Anterior cingulate cortex (tissue), 58 donors: Measurements from ENCODE around the gene CFAP54.

Source experiments
- DNase-seq, 58 donors: peaks; one replicate each; lab custom pipeline; 2025; lab: John Stamatoyannopoulos, UW

The CFAP54 gene

DNA sequence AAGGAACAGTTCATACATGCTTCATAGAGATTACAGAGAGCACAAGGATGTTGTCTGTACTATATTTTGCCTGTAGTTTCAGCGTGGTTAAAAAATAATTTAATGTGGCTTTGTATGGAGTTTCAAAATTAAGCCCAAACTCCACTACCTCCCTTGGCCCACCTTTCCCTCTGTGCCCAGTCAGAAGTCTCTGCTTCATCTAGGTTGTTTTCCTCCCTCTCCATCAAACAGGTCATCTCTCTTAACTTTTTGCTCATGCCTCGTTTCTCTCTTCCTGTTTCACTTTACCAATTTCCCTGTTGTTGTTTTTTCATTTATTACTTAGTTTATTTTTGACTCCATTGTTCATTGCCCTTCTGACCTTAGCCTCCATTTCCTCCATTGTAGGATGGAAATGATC is 322.8 kb downstream of the CFAP54 start:
- DNase-seq, result no peak

DNA sequence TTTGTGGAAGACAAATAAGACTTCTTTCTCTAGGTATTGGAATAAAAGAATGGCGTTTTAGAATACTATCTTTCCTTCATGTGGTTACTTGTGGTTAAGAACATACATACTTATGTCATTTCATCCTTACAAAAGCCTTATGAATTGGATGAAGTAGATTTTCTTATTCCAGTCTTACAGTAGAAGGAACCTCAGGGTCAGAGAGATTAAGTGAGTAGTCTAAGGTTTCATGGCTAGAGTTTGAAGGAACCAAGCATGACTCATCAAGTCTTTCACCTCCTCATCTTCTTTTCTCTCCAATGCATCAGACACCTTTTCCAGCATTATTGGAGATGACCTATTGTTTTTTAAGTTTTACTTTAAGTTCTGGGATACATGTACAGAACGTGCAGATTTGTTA is 324.8 kb downstream of the CFAP54 start:
- DNase-seq, result no peak

DNA sequence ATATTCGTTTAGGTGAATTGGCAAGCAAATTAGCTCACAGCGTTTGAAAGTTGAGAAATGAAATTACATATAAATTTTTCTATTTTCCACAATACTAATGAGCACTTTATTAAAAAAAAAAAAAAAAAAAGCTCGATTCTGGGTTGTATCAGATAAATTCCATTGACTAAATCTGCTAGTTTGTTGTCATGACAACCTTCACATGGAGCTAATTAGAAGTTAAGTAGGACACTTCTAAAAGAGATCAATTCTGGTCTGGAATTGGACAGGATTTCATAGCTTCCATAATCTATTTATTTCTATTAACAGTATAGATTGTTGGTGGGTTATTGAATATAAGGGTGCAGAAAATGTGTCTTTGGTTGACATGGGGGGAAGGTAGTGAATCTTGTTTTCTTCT is 332.2 kb downstream of the CFAP54 start:
- no peak for DNase-seq

DNA sequence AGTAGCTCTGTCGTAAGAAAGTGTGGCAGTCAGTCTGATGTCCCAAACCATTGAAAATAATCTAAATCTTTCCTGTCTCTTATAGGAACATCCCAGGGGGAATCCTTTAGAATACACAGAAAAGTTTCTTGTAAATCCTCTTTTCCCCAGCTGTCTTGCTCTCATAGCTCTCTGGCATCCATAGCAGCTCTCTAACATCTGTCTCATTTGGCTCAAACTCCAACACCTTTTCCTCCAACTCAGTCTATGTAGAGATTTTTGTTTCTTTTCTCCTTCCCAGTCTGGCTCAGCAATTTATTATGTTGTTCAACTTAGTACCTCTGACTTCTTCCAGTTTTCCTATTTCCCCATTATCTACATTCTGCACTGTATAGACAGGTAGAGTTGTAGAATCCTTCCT is 333.3 kb downstream of the CFAP54 start:
- DNase-seq, result no peak

DNA sequence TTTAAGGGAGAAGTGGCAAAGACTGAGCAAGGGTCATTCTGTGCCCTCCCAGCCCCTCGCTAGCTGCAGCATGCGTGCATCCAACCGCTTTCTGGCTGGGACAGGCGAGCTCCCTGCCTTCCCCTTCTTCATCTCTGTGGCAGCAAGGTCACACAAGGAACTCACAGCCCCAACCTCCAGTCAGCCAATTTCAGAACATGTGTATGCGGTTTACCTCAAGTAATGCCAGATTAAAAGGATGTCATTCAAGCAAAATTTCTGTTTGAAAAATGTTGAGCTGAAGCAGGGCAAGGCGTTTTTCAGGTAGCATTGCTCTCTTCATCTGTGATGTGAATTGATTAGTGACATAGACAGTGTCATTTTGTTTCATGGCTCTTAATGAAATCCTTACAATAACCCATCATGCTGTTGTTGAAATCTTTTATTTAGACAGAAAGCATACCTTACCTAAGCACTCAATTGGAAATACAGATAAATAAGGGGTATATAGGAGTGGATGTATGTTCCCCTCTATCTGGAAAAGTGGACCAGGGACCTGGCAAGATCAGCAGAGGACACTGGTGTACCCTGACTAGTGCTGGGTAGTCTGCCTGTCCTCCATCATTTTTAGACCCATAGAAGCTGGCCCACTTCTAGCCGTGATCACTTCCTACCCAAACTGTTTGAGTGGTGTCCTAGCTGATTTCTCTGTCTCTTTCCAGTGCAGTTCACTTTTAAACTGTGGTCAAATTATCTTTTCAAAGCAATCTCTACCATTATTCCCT is 334.9 kb downstream of the CFAP54 start:
- DNase-seq, result no peak

DNA sequence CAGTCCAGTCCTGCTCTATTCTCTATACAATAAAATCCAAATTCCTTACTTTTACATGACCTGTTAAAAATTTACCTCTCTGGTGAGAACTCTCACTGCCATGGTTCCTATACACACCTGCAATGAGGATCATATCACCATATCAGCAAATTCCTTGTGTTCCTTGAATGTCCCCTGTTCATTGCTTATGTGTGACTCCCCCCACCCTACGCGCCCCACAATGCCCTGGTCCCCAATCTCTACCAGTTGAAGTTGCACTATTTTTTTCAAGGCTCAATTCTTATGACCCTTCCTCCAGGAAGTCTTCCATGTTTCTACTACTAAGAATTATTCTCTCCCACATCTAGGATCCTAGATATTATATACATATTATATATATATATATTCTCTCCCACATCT is 335.5 kb downstream of the CFAP54 start:
- DNase-seq, result no peak

DNA sequence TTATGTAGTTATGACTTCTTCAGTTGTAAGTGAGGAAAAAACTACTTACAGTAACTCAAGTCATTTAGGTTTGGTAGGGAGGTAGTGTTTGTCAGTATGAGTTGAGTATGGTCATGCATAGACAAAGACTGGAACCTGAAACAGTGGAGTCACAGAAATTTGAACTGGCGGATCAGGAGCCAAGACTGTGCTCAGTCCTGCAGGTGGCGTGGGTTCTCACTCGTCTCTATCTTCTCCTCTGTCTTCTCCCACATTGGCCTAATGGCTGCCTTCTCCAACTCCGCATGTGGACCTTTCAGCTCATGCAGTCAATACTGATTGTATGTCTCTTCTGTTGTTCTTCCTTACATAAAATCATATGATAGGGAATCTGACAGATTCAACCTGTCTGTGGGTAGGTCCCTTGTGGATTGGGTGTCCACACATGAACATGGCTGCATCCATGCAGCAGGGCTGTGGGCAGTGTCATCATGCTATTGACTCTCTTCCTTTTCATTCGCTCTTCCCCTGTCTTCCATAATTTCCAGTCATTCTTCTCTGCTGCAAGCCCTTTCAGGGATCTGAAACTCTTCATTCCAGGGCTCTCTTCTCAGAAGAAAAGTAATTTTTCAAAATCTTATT is 338.9 kb downstream of the CFAP54 start:
- no peak for DNase-seq

DNA sequence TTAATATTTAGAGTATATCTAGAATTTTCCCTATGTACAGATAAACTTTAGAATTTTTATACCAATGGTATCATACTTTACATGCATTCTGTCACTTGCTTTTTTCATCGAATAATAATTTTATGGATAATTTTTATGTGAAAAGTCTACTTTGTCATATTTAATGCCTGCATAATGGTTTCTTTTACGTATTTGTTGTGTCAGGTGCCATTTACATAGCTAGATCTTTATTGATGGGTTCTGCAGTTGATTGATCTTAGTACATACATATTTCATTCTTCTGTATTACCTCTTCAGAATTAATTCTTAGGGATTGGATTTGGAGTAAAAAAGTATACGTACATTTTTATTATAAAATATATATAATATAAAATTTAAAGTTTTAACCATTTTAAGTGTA is 340.0 kb downstream of the CFAP54 start:
- no peak for DNase-seq

DNA sequence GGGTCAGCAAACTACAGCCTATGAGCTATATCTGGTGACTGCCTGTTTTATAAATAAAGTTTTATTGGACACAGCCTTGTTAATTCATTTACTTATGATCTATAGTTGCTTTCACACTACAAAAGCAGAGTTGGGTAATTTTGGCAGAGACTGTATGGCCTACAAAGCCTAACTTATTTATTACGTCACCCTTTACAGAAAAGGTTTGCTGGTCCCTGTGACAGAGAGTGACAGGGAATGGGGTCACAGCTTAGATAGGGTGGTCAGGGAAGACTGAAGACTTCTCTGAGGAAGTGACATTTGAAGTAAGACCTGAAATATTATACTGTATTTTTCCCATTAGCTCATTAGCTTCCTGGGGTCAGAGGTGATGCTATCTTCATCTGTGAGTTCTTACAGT is 342.0 kb downstream of the CFAP54 start:
- no peak for DNase-seq

DNA sequence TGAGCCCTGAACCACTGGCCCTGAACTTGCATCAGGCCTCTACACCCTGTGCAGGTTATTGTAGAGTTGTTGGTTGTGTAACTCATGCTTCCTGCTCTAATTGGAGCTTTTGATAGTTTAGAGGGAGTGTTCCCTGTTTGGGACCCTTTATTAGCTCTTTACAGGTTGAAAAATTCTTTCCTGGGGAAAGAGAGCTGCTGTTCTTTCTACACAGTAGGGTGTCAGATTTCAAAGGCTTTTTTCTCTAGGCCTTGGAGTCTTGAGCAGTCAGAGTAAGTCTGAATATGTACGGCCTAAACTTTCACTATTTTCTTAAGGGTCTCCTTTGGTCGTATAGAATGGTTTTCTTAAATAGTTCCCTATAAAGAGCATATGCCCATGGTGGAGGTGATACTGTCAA is 356.9 kb downstream of the CFAP54 start:
- no peak for DNase-seq

DNA sequence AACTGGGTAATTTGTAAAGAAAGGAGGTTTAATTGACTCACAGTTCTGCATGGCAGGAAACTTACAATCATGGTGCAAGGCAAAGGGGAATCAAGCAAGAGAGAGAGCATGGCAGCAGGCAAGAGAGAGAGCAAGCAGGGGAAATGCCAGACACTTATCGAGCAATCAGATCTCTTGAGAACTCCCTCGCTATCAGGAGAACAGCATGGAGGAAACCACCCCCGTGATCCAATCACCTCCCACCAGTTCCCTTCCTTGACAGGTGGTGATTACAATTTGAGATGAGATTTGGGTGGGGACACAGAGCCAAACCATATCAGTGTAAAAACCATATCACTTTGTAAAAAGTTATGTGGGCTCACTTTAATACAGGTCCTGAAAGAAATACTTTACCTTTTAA is 361.3 kb downstream of the CFAP54 start:
- DNase-seq, result peak in 1 of 58 donors; percentile 11

DNA sequence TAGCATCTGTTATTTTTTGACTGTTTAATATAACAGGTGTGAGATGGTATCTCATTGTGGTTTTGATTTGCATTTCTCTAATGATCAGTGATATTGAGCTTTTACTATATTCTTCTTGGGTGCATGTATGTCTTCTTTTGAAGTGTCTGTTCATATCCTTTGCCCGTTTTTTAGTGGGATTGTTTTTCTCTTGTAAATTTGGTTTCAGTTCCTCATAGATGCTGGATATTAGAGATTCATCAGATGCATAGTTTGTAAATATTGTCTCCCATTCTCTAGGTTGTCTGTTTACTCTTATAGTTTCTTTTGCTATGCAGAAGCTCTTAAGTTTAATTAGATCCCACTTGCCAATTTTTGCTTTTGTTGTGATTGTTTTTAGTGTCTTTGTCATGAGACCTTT is 368.8 kb downstream of the CFAP54 start:
- no peak for DNase-seq

DNA sequence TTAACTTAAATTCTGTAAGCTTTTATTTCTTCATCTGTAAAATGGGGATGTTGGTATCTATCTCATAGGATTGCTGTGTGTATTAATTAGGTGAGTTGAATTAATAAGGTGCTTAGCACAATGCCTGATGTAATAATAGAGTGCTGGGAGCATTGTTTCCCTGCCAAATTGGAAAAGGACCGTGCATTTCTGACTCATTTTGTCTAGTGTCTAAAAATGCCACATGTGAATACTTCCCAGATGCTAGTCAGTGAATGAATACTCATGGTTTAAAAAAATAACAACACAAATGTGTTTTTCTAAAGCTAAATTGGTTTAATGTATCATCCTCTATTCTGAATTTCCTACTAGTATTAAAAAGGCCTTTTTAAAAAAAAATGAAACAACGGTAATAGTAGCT is 372.3 kb downstream of the CFAP54 start:
- DNase-seq, result no peak

DNA sequence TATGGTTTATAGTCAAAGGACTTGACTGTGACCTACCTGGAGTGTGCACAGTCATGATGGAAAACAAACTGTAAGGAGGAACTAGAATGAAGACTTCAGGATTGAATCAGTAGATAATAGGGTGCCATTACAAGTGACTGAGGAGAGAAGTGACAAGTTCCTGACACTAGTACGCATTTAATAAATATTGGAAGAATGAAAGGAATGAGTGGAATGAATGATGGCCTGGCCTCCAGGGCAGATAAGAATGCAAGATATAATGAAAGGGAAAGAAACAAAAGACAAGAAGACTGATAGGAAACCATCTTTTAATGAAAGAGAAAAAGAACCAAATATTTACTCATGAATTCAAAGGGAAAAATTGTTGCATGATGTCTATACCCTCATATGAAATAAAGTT is 372.9 kb downstream of the CFAP54 start:
- DNase-seq, result no peak

DNA sequence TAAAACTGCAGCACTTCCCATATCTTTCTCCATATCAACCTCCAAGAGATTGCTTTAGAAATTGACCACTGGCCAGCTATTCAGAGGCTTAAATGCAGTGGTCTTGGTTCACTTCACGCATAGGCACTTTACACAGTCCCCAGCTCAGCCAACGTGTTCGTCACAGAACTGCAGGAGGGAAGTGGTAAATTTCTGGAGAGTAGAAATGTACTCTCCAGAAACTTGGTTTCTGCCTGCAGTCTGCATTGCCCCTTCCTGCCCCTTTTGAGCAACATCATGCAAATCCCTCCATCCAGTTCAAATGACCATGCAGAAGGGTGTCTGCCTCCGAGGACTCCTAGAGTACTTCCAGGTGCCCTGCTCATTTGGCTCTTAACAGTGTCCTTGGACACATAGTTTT is 375.0 kb downstream of the CFAP54 start:
- DNase-seq, result no peak

DNA sequence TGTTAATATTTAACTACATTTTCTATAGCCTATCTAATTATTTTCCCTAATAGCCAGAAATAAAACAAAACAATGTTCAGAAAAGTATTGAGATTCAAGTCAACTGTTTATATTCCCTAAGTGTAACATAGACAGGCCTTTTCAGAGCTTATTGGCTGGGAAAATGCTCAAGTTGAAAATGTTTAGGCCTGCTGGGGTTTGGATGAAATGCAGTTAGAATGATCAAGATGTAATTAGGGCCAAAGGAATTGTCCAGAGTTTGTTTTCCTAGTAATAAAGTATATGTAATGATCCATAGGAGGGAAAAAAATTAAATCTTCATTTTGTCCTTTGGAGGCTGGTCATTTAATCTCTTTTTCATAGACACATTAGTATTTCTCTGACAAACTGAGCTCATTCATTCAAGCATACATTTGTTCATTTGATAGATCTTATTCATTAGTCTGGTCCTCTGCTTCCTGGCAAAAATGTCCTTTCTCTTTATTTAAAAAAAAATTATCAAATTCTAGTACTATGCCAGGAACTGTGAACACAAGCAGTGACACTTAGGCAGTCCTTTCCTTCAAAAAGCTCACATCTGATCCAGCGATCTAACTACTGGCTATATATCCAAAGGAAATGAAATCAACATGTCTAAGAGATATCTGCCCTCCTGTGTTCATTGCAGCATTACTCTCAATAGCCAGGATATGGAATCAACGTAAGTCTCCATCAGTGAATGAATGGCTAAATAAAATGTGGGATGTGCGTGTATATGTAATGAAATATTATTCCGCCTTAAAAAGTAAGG is 377.6 kb downstream of the CFAP54 start:
- DNase-seq, result no peak

DNA sequence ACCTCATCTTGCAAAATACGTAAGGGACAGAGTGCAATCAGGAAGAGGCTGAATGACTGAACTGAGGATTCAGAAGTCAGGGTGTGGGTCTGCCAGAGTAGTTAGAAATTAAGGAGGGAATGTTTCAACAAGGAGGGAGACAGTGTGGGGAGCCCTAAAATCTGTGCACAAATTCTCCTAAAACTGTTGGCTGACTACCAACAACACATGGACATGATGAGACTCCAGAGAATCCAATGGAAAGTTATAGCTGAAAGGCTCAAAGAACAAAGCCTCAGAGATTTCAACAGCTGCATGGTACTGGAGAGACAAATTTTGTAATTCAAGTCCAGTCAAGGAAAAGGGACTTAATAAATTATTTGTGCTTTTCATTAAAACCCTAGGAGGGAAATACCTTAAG is 381.6 kb downstream of the CFAP54 start:
- no peak for DNase-seq

DNA sequence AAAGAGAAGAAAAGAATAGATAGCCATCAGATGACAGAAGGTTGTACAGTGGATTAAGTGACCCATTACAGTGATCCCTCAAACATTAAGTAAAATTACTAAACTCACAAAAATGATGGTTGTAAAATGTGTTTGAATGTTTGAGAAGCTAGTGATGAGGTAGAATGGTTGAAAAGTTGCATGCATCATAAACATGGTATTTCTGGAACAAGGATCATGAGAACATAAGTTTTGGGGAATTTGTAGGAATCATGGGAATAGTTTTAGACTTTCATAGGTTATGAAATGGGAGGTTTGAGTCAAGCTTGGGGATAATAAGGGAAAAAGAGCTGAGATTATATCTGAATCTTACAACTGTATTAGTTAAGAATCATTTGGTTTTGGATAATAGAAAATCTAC is 383.6 kb downstream of the CFAP54 start:
- no peak for DNase-seq

DNA sequence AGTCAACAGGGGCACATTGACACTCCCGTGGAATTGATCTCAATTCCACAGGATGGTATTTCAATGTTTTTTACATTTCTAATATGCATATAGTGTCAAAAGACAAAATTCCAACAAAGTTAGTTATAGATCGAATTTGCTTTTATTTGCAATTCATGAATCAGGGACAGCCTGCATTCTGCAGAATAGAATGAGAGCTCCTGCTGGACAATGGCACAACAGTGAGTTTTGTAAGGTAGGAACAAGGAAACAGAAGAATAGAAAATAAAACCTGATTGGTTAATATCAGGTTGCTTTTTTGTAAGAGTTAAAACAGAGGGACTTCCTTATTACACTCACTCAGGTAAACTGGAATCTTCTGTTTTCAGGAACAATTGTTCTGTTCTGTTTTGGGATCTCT is 384.8 kb downstream of the CFAP54 start:
- DNase-seq, result no peak

DNA sequence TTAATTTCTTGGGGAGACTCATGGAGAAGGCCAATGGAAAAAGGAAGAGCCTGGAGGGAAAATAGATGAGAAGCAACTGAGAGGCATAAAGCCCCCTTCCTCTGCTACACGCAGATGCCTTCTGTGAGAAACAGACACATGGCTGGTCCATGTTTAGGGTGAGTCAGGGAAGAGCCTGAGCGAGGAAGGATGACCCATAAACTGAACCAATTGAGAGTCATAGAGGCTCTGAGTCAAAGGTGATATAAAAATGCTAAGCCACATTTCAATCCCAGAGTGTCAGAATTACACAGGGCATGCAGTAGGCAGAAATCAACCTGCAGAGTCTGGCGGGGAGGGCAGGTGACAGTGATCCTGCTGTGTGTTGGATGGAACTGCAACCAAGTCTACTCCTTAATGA is 387.6 kb downstream of the CFAP54 start:
- no peak for DNase-seq

DNA sequence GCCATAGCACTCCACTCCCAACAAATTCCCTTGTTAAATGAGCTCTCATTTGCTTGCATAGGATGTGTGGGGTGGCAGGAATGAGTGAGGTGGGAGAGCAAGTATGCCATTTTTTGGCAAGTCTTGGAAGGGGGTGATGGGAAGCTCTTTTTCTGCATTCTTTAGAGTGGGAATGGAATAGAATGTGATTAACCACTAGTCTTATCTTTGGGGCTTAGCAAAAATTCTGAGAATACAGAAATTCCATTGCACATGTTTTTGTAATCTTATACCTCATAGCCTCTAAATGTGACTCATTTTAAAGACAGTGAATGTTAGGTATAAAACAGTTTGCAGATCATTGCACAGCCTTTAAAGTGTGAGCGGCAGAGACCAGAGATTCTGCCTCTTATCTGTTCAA is 389.3 kb downstream of the CFAP54 start:
- DNase-seq, result no peak

DNA sequence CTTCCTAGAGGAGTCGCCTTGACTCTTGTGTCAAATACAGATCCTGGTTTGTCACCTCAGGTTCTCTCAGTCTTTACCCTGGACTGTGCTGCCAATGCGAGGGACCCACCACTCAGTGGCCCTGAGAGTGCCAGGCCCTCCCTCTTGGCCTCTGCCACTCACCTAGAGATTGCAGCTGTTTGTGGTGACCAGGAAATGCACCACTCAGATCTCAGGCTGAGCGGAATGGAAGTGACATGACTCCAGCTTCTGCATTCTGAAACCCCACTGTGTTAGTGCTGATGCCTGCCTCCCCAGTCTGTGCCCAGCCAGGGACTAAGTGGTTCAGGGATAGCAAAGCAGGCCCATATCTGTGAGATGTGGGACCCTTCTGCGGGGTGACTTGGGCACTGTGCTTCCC is 389.9 kb downstream of the CFAP54 start:
- DNase-seq, result no peak
